MCF 10A (cell line): ENCODE measurements around the gene MIPOL1. TPM values are rescaled to one million over a fixed set of nuclear protein-coding genes. Genes with fewer than 3 reads are reported as not detected.

Experiments
- BruUV-seq: library from RNA; stranded (reverse); fragments of 400-500 nt; replicated peaks from 2 replicates; lab custom pipeline; 2021; lab: Mats Ljungman, UMichigan
- CTCF ChIA-PET: fragments of 300-600 bp; sonication (Branson Sonifier 250); formaldehyde crosslinking; extraction: SDS; loops from one replicate; lab custom pipeline; 2021; ENCODE audit warnings: antibody characterized with exemption, inconsistent platforms; lab: Yijun Ruan, JAX
- POLR2A ChIA-PET: fragments of 300-600, 350-650 bp; sonication (Branson Sonifier 250); formaldehyde crosslinking; extraction: SDS; loops from one replicate; lab custom pipeline; 2020; ENCODE audit warnings: antibody characterized with exemption, inconsistent platforms; lab: Yijun Ruan, JAX
- DNase-seq: peaks from one replicate; pipeline ENCODE4 v3.0.0-alpha.2; 2018; ENCODE audit not compliant: unreplicated experiment
- H3K27ac Mint-ChIP-seq: one replicate; pipeline ENCODE4 v1.8.0; 2022; ENCODE audit warnings: mild to moderate bottlenecking, low read depth, mixed read lengths; ENCODE audit not compliant: unreplicated experiment
- H3K27me3 Mint-ChIP-seq: one replicate; pipeline ENCODE4 v1.8.0; 2022; ENCODE audit warnings: mixed read lengths; ENCODE audit not compliant: insufficient read depth, unreplicated experiment
- H3K36me3 Mint-ChIP-seq: one replicate; pipeline ENCODE4 v1.8.0; 2022; ENCODE audit warnings: mild to moderate bottlenecking, moderate library complexity, mixed read lengths; ENCODE audit not compliant: insufficient read depth, unreplicated experiment
- H3K4me1 Mint-ChIP-seq: one replicate; pipeline ENCODE4 v1.8.0; 2022; ENCODE audit warnings: mixed read lengths; ENCODE audit not compliant: insufficient read depth, unreplicated experiment
- H3K4me3 Mint-ChIP-seq: one replicate; pipeline ENCODE4 v1.8.0; 2022; ENCODE audit warnings: mild to moderate bottlenecking, moderate library complexity, mixed read lengths; ENCODE audit not compliant: unreplicated experiment
- H3K9me3 Mint-ChIP-seq: one replicate; pipeline ENCODE4 v1.8.0; 2022; ENCODE audit warnings: mixed read lengths; ENCODE audit not compliant: unreplicated experiment
- intact Hi-C: fragments of 100-400 bp; cut with micrococcal nuclease; formaldehyde crosslinking; loops from 2 replicates; pipeline ENCODE4 v1.14.1; 2022
- total RNA-seq: library from RNA; stranded (reverse); gene quantifications from 2 replicates; pipeline ENCODE4 v1.2.3, GENCODE V29; 2022
- TF ChIP-seq, protein P1 (sequence below): fragments of 200-600 bp; IDR thresholded peaks from one replicate; pipeline ENCODE4 v1.8.0; 2022; ENCODE audit warnings: antibody characterized with exemption, mild to moderate bottlenecking; ENCODE audit not compliant: unreplicated experiment

The MIPOL1 gene
- total RNA-seq, 1 experiment from 2014 or later, result 16.3 TPM

GRCh38 chr14:37585971-37586796, 388.4 kb downstream of the MIPOL1 start:
- POLR2A ChIA-PET, result no interaction called here
- H3K27me3 Mint-ChIP-seq, result no peaks in the 10 kb centered on the region

DNA sequence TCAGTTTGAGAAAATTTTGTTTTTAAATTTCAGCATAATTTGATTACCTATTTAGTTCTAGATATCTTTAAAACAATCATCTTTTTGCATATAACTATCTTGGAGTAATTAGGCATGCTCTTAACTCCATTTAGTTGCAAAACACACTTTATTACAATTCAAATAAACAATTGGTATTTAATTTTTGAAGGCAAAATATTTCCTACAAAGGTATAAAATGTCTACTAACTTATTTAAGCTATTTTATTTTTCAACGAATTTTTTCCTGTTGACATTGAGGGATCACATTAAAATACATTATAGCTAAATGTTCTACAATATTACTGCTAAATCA, 389.0 kb downstream of the MIPOL1 start:
- no TSS peak for BruUV-seq
- no peak for DNase-seq
- Mint-ChIP-seq H3K9me3 (no peaks in the 10 kb centered on the region), H3K4me1 (no peaks in the 10 kb centered on the region), H3K4me3 (no peak overlapping the region), H3K27me3 (no peaks in the 10 kb centered on the region), H3K27ac (no peak overlapping the region), H3K36me3 (no peaks in the 10 kb centered on the region)
- TF ChIP-seq, protein P1, sequence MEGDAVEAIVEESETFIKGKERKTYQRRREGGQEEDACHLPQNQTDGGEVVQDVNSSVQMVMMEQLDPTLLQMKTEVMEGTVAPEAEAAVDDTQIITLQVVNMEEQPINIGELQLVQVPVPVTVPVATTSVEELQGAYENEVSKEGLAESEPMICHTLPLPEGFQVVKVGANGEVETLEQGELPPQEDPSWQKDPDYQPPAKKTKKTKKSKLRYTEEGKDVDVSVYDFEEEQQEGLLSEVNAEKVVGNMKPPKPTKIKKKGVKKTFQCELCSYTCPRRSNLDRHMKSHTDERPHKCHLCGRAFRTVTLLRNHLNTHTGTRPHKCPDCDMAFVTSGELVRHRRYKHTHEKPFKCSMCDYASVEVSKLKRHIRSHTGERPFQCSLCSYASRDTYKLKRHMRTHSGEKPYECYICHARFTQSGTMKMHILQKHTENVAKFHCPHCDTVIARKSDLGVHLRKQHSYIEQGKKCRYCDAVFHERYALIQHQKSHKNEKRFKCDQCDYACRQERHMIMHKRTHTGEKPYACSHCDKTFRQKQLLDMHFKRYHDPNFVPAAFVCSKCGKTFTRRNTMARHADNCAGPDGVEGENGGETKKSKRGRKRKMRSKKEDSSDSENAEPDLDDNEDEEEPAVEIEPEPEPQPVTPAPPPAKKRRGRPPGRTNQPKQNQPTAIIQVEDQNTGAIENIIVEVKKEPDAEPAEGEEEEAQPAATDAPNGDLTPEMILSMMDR, result no peak
- ChIA-PET POLR2A (no interaction called here), CTCF (no interaction called here)
- intact Hi-C loops, result no loop called here

More at GRCh38 chr14:37585971-37586796, 388.4 kb downstream of the MIPOL1 start:
- Mint-ChIP-seq H3K36me3 (no peaks in the 10 kb centered on the region), H3K4me1 (no peaks in the 10 kb centered on the region), H3K4me3 (no peak overlapping the region), H3K9me3 (no peaks in the 10 kb centered on the region), H3K27ac (no peak overlapping the region)
- CTCF ChIA-PET, result interaction anchor here (1.9 kb wide), 1 partner anchor 7 kb away, joined by 9 read pairs; no protein-coding TSS in a partner anchor
- TF ChIP-seq, protein P1, result no peak
- no TSS peak for BruUV-seq
- no peak for DNase-seq
- intact Hi-C loops, result no loop called here

DNA sequence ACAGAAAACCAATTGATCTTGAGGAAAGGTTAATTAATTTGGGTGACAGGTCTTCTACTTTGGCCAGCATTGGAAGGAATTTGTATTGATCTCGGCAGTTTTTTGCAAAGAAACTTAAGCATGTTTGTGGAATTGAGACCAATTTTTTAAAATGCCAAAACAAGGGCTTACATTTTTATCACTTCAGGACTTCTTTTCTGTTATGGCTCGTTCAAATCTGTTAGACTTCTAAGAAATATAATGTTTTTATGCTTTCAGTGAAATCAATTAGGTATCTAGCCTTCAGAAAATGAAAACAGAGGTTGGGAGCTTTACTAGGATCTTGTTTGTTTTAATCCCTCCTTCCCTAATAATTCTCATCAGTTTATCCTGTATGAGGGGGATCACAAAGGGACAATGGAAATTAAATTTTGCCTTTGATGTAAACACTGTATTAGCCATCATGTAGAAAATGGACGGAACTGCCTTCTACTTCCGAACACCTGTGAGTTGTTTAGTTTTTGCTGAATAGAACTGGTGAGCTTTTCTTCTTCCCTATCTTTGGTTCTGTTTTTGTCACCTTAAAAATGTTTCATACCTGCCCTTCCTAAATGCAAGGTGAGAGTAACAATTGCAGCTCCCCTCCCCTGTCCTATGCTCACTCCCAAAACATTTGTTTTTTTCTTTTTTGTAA, 389.5 kb downstream of the MIPOL1 start:
- TF ChIP-seq, protein P1, result no peak
- POLR2A ChIA-PET, result no interaction called here
- Mint-ChIP-seq H3K9me3 (no peaks in the 10 kb centered on the region), H3K4me1 (no peaks in the 10 kb centered on the region), H3K36me3 (no peaks in the 10 kb centered on the region), H3K27me3 (no peaks in the 10 kb centered on the region), H3K4me3 (no peak overlapping the region), H3K27ac (no peak overlapping the region)
- no peak for DNase-seq
- BruUV-seq, result no TSS peak
- intact Hi-C loops, result no loop called here
- CTCF ChIA-PET, result no interaction called here

DNA sequence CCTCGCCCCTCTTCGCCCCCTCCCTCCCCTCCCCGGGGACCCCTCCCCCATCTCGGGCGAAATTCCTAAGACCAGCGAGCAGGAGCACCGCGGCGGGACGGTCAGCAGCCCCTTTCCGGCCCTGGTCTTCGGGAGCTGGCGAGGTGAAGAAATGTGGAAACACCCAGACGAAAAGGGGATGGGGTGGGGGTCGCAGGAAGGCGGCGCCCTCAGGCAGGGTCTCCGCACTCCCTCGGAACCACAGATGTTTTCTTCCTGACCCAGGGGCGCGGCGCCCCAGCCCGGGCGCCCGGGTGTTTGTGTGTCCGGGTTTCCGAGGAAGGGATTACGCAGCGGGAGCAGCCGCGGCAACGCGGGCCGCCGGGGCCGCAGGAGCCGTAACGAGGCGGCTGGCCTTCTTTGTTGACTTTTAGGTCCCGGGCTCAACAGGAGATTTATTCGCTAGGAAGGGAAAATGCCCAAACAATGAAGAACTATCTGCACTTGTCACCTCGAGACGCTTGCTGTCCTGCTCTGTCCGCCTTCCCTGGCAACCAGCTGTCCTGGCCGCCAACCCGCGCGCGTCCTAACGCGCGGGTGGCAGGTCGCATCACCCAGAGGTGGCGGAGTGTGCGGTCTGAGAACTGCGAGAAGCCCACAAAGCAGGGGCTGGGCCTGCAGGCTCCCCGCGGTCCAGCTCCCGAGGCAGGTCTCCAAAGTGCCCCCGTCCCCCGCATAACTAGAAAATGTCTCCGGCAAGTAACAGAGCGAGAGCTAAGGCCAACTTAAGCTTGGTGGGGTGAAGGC, 390.3 kb downstream of the MIPOL1 start:
- Mint-ChIP-seq H3K4me3 (no peak overlapping the region), H3K27ac (no peak overlapping the region), H3K4me1 (no peaks in the 10 kb centered on the region), H3K9me3 (no peaks in the 10 kb centered on the region), H3K27me3 (no peaks in the 10 kb centered on the region), H3K36me3 (no peaks in the 10 kb centered on the region)
- intact Hi-C loops, result no loop called here
- TF ChIP-seq, protein P1, result no peak
- BruUV-seq, result no TSS peak
- no peak for DNase-seq
- CTCF ChIA-PET, result no interaction called here
- POLR2A ChIA-PET, result no interaction called here
